ENCODE results near the gene DRICH1.
"Not testable (repeated sequence)": the region's sequence is repeated elsewhere in the genome, so short reads cannot be mapped to it uniquely, and the experiment has no call there.

The DRICH1 gene

GRCh38 chr22:23673826-23674690 lies 41.9 kb upstream of the DRICH1 start:
- no peak overlapping the region for H3K4me3 ChIP-seq (ENCODE audit: control insufficient read depth, low read depth, low read length)
- no peak for TF ChIP-seq CTCF (conservative IDR thresholded peaks at IDR 0.05; ENCODE audit: control insufficient read depth, insufficient read depth, low read depth, low read length)
- no peak for DNase-seq (ENCODE audit: low read depth)

- no peak for TF ChIP-seq CTCF (conservative IDR thresholded peaks at IDR 0.05; ENCODE audit: control insufficient read depth, insufficient read depth, low read depth, low read length)
- no peak overlapping the region for H3K4me3 ChIP-seq (ENCODE audit: control insufficient read depth, low read depth, low read length)
- DNase-seq (ENCODE audit: low read depth): no peak
Observed at GRCh38 chr22:23673050-23673620, 41.0 kb upstream of the DRICH1 start.

GRCh38 chr22:23672307-23673049 lies 40.4 kb upstream of the DRICH1 start:
- not testable (repeated sequence) for DNase-seq (ENCODE audit: low read depth)

GRCh38 chr22:23671387-23671786 lies 39.3 kb upstream of the DRICH1 start:
- not testable (repeated sequence) for DNase-seq (ENCODE audit: low read depth); H3K4me3 ChIP-seq (ENCODE audit: control insufficient read depth, low read depth, low read length)

More at GRCh38 chr22:23672307-23673049, 40.4 kb upstream of the DRICH1 start:
- not testable (repeated sequence) for H3K4me3 ChIP-seq (ENCODE audit: control insufficient read depth, low read depth, low read length)

GRCh38 chr22:23670378-23671295 lies 38.5 kb upstream of the DRICH1 start:
- no peak for TF ChIP-seq CTCF (conservative IDR thresholded peaks at IDR 0.05; ENCODE audit: control insufficient read depth, insufficient read depth, low read depth, low read length)
- no peak overlapping the region for H3K4me3 ChIP-seq (ENCODE audit: control insufficient read depth, low read depth, low read length)

GRCh38 chr22:23660381-23660780 lies 28.3 kb upstream of the DRICH1 start:
- not testable (repeated sequence) for DNase-seq (ENCODE audit: low read depth); H3K4me3 ChIP-seq (ENCODE audit: control insufficient read depth, low read depth, low read length)

More at GRCh38 chr22:23670378-23671295, 38.5 kb upstream of the DRICH1 start:
- DNase-seq (ENCODE audit: low read depth): no peak

- H3K4me3 ChIP-seq (ENCODE audit: control insufficient read depth, low read depth, low read length): no peak overlapping the region
- TF ChIP-seq CTCF (conservative IDR thresholded peaks at IDR 0.05; ENCODE audit: control insufficient read depth, insufficient read depth, low read depth, low read length): no peak
- DNase-seq (ENCODE audit: low read depth): peak; percentile 7
Observed at GRCh38 chr22:23657727-23658126, 25.6 kb upstream of the DRICH1 start.
